Neural crest cell (in vitro differentiated cells): ENCODE measurements around the gene MEGF11. TPM values are rescaled to one million over a fixed set of nuclear protein-coding genes. Genes with fewer than 3 reads are reported as not detected.

Experiments
- DNase-seq: peaks from one replicate; pipeline ENCODE4 v3.0.0; 2021; ENCODE audit warnings: low read depth, mixed read lengths, low spot score
- H3K27ac Mint-ChIP-seq: one replicate; pipeline ENCODE4 v1.8.0; 2021; ENCODE audit warnings: mild to moderate bottlenecking, mixed read lengths; ENCODE audit not compliant: unreplicated experiment
- H3K27me3 Mint-ChIP-seq: 2 replicates; pipeline ENCODE4 v1.8.0; 2021; ENCODE audit warnings: low read depth, mild to moderate bottlenecking, mixed read lengths
- H3K36me3 Mint-ChIP-seq: 2 replicates; pipeline ENCODE4 v1.8.0; 2021; ENCODE audit warnings: low read depth, mild to moderate bottlenecking, mixed read lengths
- H3K4me1 Mint-ChIP-seq: 2 replicates; pipeline ENCODE4 v1.8.0; 2021; ENCODE audit warnings: mixed read lengths
- H3K4me3 Mint-ChIP-seq: one replicate; pipeline ENCODE4 v1.8.0; 2021; ENCODE audit warnings: mild to moderate bottlenecking, mixed read lengths
- H3K9me3 Mint-ChIP-seq: 2 replicates; pipeline ENCODE4 v1.8.0; 2021; ENCODE audit warnings: mixed read lengths
- total RNA-seq: library from RNA; stranded (reverse); gene quantifications from 2 replicates; pipeline ENCODE4 v1.2.1, GENCODE V29; 2021
- TF ChIP-seq, protein P1 (sequence below): fragments of 200-600 bp; sonication (generic); conservative IDR thresholded peaks from 2 replicates; pipeline ENCODE4 v1.5.0; 2021; ENCODE audit warnings: antibody characterized with exemption, mild to moderate bottlenecking

MEGF11 gene
- total RNA-seq, 1 donor from 2014 or later = 0.49 TPM

DNA sequence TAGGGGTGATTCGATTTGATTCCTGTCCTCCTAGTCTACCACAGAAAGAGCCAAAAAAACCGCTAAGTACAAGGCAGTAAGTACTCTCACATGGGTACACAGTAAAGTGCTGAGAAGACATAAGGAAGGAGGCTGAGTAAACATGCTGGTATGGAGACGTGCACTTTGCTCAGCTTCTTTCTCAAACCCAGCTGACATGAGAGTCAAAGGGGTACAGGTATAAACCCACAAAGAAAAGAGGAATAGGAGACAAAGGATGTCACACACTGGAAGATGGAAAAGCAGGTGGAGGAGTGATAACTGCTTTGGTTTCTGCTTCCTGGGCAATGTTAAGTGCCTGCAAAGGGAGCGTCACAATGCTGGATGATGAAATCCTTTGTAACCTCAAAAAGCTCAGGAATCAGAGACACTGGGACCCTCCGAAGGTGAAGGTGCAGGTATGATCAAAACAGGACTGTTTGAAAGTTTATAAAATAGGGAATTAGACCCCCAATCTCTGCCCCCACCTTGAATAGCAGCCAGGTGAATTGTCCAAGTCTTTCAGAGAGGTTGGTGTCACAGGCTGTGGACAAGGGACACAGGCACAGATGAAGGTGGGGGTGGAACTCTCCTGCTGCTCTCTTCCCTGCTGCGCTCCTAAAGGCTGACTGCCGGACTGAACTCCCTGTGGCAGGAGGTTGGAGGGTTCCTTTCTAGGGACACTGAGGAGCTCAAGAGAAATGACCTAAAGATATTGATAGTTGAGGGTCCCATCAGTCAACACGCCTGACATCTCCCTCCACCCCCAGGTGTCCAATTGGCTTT lies 282.4 kb downstream of the MEGF11 start:
- H3K9me3 Mint-ChIP-seq = no peaks in the 10 kb centered on the region
- H3K4me1 Mint-ChIP-seq = no peaks in the 10 kb centered on the region
- H3K4me3 Mint-ChIP-seq = no peak overlapping the region
- DNase-seq = no peak
- no peaks in the 10 kb centered on the region for H3K36me3 Mint-ChIP-seq
- TF ChIP-seq, protein P1, sequence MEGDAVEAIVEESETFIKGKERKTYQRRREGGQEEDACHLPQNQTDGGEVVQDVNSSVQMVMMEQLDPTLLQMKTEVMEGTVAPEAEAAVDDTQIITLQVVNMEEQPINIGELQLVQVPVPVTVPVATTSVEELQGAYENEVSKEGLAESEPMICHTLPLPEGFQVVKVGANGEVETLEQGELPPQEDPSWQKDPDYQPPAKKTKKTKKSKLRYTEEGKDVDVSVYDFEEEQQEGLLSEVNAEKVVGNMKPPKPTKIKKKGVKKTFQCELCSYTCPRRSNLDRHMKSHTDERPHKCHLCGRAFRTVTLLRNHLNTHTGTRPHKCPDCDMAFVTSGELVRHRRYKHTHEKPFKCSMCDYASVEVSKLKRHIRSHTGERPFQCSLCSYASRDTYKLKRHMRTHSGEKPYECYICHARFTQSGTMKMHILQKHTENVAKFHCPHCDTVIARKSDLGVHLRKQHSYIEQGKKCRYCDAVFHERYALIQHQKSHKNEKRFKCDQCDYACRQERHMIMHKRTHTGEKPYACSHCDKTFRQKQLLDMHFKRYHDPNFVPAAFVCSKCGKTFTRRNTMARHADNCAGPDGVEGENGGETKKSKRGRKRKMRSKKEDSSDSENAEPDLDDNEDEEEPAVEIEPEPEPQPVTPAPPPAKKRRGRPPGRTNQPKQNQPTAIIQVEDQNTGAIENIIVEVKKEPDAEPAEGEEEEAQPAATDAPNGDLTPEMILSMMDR = no peak
- no peak overlapping the region for H3K27ac Mint-ChIP-seq
- H3K27me3 Mint-ChIP-seq = peaks cover 53% of the 10 kb centered on the region

DNA sequence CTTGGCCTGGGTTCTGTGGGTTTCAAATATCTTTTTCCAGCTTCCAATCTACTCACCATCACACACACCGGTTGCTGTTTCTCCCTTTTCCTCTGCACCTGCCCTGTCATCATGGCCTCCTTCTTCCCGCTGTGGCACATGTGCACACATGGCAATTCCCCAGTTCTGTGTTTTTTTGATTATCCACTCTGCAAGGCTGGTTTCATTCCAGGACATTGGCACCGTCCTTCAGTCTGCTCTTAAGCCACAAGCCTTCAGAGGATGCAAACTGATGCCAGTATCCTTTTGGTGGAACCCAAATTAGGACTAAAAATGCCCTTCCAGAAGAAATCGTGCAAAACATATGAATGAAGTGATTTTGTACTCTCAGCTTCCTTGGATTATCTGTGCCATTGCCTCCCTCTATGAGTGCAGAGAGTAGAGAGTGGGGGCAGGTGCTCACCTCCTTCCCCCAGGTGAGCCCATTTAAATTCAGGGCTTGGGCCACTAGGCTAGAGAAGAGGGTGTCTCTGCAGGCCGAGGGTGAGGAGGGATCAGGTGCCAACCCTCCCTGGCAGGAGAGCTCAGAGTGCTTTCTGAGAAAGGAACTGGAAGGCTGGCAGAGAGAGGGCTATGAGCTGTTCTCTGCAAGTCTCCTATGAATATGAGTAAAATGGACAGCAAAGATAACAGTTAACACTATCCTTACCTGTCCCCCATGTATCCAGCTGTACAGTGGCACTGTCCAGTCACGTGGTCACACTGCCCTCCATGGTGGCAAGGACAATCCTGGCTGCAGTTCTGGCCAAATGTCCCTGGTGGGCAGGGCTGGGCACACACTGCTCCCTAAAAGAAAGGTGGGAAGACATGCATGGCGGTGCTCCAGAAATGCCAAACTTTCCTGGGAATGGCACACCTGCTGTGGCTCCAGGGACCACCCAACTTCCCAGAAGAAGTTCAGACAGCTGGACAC lies 283.4 kb downstream of the MEGF11 start:
- H3K4me3 Mint-ChIP-seq = no peak overlapping the region
- H3K27ac Mint-ChIP-seq = no peak overlapping the region
- DNase-seq = no peak
- H3K36me3 Mint-ChIP-seq = no peaks in the 10 kb centered on the region
- TF ChIP-seq, protein P1 = no peak
- H3K9me3 Mint-ChIP-seq = no peaks in the 10 kb centered on the region
- no peaks in the 10 kb centered on the region for H3K4me1 Mint-ChIP-seq
- peaks cover 48% of the 10 kb centered on the region for H3K27me3 Mint-ChIP-seq

DNA sequence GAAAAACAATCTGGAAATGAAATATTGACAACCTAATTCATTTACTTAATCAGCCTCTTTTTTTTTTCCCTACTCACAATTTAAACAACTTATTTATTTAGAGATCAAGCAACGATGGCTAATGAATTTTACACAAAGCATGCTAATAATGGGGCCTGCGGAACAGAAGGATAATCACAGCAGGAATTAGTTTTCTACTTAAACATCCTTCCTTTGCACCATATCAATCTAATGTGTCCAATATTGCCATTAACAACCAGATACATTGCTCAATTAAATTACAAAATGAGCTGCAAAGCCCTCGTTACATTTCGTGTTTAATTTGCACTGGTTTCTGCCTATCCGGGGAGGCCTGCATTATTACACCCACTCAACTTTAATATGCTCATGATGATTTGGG lies 285.0 kb downstream of the MEGF11 start:
- Mint-ChIP-seq H3K4me1 (no peaks in the 10 kb centered on the region), H3K36me3 (no peaks in the 10 kb centered on the region), H3K27me3 (peaks cover 40% of the 10 kb centered on the region), H3K27ac (no peak overlapping the region), H3K9me3 (no peaks in the 10 kb centered on the region), H3K4me3 (no peak overlapping the region)
- no peak for DNase-seq
- TF ChIP-seq, protein P1 = no peak

DNA sequence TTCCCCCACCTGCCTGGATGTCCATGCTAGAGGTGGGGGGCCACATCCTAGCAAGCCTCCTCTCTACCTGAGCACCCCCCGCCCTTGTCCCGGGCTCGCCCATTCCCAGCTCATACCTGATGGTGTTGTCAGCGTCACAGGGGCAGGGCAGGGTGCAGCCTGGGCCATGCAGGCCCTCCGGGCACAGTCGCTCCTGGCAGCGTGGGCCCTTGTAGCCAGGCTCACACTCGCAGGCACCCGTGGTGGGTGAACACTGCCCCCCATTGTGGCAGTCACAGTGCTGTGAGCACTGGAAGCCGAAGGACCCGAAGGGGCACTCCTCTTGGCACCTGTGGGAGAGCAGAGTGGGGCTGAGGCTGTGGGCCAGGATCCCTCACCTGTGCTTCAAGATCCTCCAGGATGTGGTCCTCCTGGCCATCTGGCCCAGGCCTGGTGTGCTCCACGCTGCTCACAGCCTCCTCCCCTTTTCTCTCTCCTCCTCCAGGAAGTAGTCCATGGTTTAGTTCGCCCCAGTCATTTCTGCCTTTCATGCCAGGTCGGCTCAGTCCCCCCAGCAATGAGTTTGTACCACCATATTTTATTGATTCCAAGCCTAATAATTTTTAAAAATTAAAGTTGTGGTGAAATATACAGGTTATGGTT lies 288.6 kb downstream of the MEGF11 start:
- TF ChIP-seq, protein P1 = no peak
- Mint-ChIP-seq H3K4me1 (no peaks in the 10 kb centered on the region), H3K27ac (no peak overlapping the region), H3K4me3 (no peak overlapping the region), H3K36me3 (no peaks in the 10 kb centered on the region), H3K9me3 (no peaks in the 10 kb centered on the region), H3K27me3 (peaks cover 50% of the 10 kb centered on the region)
- no peak for DNase-seq

DNA sequence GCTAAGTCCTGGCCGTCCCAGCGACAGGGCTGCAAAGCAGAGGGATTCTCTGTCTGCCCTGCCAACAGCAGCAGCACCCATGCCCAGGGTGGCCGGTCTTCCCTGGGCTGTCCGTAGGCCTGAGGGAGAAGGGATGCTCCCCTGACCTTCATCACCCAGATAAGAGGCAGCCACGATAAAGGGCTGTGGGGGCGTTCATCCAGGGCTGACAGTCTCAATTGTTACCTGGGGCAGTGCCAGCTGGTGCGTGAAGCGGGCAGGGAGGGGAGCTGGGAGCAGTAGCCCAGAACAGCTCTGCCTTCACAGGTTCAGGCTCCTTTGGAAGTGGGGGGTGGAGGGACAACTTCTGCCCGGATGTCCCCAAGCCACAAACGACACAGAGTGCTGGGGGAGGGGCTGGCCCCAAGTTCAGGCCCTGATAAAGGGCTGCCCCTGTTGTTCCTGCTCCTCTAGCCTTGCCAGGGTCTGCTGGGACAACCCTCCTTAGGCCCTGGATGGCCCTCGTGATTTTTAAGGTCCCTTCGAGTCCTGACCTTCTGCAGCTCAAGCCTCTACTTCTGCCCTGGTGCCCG lies 289.6 kb downstream of the MEGF11 start:
- Mint-ChIP-seq H3K4me1 (no peaks in the 10 kb centered on the region), H3K36me3 (no peaks in the 10 kb centered on the region), H3K27ac (no peak overlapping the region), H3K4me3 (no peak overlapping the region), H3K27me3 (peaks cover 43% of the 10 kb centered on the region), H3K9me3 (no peaks in the 10 kb centered on the region)
- TF ChIP-seq, protein P1 = no peak
- no peak for DNase-seq
